GM18873 (cell line): ENCODE data around the gene KCND2.
A peak's percentile ranks its signal among the peaks of the same experiment; 100 is the strongest.

ENCODE experiments used
- ATAC-seq: cut with Tn5 transposase; IDR thresholded peaks from one replicate; pipeline ENCODE4 v1.9.1; 2021; ENCODE audit warnings: mild to moderate bottlenecking, moderate library complexity, moderate number of reproducible peaks; ENCODE audit not compliant: unreplicated experiment, low FRiP score

The KCND2 gene

GRCh38 chr7:120404042-120404441 lies 131.1 kb downstream of the KCND2 start:
- peak; percentile 82 for ATAC-seq

DNA sequence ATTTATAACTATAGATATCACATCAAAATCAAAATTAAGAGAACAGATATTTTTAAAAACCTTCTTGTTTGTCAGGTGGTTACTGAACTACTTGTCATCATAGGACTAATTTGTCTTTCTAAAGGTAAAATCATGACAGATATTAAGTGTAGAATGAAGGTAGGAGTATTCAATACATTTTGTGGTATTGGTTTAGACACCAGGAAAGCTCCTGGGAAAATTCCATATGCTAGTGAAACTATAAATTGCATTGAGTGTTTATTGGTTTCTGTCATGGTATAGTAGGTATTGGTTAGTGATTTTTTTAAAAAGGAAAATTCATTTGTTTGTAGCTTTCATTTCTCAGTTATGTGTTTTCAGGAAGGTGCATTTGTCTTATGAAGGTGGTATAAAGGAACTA lies 132.7 kb downstream of the KCND2 start:
- no peak for ATAC-seq

GRCh38 chr7:120407010-120407409 lies 134.0 kb downstream of the KCND2 start:
- ATAC-seq: no peak

DNA sequence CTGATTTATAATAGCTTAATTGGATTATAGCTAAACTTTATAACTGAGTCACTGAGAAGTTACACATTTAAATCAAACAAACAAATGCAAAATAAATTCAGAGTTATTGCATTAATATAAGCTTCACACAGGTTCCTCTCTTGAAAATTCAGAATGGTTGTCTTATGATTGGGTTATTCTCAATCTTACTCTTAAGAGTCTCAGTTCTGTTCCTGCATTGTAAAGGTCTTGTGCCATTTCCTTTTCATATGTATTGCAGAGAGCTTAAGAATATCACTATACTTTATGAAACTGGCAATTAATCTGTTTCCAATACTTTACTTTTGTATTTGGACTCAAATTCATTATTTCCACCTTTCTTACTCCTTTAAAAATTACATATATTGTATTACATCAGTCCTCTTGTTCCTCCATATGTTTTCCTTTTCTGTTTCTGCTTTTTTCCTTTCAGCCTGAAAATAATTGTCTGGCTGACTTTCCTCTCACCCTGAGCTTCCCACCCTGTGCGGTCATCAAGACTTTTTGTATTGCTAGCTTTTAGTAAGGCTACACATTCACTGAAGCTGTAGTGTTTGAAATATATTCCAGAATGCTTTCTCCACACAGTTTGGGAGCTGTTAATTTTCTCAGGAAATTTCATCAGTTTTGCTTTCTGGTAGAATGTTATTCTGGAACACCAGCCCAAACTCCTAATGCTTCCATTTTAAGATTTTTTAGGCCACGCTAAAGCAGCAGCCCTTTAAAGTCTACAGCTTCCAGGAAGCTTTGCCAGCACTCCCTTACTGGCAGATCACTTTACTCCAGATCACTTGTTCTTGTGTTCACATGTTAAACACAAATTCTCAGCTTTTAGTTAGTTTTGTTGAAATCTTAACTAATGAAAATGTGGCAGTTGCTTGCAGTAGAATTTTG lies 139.4 kb downstream of the KCND2 start:
- peak; percentile 83 for ATAC-seq

DNA sequence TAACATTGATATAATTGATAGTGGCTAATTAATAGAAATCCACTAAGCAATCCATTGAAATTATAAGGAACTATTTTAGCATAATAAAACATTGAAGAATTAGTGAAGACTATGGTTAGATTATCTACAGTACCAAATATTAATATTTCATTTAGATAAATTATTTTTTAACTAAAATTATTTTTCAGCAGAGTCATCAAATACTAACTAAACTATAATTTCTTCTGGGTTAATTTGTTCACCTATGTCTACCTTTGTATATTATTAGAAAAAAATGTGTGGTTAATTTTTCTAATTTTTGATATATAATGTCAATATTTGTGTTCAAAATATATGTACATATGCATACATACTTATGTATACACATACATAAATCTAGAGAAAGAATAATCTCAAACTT lies 140.2 kb downstream of the KCND2 start:
- no peak for ATAC-seq

DNA sequence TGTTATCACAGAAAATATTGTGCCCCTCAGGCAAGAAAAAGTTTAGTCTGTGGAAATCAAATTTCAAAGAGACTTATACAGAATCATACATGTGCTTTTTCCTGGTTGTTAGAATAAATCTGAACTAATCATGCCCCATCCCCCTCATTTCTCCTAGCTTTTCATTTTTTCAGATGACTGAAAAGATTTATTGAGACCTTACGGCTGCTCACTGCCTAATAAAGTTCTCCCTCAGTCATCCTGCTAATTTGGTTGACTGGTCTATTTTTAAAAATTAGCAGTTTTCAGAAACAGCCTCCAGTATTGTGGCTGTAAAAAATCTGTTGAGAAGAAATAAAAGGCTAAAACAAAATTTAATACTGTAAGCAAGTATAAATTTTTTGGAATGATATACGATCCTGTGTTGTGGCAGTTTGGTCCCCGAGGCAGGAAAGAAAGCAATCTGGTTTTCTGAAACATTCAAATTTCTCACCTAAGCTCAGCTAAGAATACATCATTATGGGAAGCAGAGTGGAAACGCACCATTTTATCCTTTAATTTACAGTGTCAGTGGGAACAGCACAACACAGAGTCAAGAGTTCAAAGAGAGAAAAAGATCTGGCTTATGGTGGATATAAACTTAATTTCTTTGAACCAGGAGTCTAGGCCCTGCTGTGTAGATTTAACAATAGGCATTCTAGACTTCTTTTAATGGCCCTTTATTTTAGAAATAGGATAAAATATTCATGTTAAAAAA lies 144.4 kb downstream of the KCND2 start:
- no peak for ATAC-seq

GRCh38 chr7:120421151-120421651 lies 148.2 kb downstream of the KCND2 start:
- peak; percentile 96 for ATAC-seq

DNA sequence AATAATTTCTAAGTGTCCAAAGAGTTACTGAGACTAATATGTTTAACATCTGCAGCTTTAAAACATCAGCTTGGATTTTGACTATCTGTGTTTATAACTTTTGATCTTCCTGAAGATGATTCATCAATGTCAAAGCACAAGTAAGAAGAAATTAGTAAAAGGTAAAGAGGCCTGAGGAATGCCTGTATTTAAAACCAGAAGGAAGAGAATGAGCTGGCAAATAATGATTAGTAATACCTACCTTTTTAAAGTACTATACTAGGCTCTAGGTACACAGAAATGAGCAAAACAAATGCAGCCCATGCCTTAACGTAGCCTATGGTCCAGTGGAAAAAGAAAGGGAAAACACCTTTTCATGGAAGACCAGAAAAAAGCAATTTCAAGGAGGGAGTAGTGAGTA lies 158.0 kb downstream of the KCND2 start:
- peak; percentile 55 for ATAC-seq

GRCh38 chr7:120436487-120437060 lies 163.6 kb downstream of the KCND2 start:
- ATAC-seq: no peak

- ATAC-seq: peak; percentile 92
These were observed 168.9 kb downstream of the KCND2 start for GRCh38 chr7:120441850-120442249.

DNA sequence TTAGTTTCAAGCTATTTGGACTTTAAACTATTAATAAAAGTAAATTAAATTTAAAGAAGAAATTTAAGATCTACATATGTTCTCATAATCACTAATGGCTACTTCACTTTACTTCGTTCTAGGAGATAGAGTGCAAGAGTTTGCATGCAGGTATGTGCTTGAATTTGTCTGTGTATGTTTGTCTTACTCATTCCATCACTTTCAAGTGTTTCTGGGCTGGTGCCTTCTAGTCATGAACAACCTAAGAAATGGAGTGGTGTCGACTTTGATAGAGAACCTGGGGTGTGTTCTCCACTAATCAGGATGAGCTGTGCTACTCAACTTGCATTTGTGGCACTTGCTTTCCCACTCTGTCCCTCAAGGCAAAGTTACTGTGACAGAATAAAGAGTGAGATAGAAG lies 169.9 kb downstream of the KCND2 start:
- ATAC-seq: no peak

- no peak for ATAC-seq
These were observed 171.7 kb downstream of the KCND2 start for GRCh38 chr7:120444650-120445049.

DNA sequence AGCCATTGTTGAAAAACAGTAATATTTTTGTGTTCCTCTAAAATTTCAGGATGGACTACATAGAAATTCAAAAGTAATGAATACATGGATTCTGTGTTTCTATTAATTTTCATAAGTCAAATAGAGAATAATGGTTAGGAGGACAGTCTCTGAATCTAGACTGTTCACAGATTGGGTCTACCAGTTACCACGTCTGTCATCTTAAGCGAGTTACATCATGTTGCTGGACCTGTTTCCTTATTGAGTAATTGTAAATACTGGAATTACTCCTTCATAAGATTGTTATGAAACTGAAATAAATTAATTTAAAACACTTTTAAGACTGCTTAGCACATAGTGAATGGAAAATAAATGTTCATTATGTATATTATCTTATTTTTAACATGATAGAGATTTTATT lies 172.3 kb downstream of the KCND2 start:
- ATAC-seq: no peak

GRCh38 chr7:120452665-120453064 lies 179.7 kb downstream of the KCND2 start:
- no peak for ATAC-seq

DNA sequence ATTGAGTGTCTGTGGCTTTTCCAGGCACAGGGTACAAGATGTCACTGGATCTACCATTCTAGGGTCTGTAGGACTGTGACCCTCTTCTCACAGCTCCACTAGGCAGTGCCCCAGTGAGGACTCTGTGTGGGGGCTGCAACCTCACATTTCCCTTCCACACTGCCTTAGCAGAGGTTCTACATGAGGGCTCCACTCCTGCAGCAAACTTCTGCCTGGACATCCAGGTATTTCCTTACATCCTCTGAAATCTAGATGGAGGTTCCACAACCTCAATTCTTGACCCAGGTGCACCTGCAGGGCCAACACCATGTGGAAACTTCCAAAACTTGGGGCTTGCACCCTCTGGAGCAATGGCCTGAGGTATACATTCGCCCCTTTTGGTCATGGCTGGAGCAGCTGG lies 183.7 kb downstream of the KCND2 start:
- no peak for ATAC-seq

DNA sequence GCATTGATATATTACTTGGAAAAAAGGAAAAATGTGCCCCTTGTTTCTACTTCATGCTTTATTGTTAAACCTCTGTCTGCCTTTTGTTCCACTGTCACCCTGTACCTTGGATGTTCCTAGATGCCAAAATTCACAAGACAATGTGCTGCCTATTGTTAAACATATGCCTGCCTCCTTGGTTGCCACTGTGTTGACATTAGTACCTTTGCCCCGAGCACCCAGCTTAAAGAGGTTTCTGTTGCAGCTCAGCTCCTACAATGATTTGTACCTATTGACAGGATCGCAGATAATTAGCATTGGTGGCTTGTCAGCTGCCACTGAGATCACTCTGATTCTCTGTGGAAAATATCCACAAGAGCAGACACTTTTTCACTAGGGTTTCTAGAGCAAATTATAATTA lies 188.0 kb downstream of the KCND2 start:
- no peak for ATAC-seq

DNA sequence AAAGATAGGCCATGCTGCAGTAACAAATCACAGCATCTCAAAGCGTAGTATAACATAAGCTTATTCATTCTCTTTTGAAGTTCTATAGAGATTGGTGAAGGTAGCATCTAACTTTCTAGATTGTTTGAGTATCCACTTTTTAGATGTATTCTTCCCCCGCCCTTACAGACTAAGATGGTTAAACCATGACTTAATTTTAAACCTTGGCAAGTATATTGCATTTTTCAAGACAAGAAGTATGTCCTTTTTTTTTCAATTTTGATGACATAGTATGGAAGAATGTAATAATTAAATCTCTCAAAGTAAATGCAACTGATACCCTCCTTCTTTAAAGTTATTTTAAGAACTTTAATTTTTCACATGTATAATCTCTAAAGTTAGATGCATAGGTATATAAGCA lies 190.0 kb downstream of the KCND2 start:
- no peak for ATAC-seq

DNA sequence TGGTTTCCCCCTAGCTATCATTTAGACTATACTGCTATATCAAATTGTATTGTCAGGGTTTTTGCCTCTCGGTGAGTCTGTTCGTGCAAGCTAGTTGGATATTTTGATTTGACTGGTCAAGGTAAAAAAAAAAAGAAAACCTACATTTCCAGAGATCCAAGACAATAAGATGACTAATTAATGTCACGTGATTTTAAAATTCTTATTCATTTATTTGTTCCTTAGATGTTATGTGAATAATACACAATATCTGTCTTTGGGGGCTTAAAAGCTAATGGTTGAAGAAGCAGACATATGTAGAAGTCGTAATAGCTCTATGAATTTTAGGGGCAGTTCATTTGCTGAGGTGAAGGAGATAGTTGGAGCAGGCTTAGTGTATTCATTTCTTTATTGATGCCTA lies 191.1 kb downstream of the KCND2 start:
- ATAC-seq: no peak

DNA sequence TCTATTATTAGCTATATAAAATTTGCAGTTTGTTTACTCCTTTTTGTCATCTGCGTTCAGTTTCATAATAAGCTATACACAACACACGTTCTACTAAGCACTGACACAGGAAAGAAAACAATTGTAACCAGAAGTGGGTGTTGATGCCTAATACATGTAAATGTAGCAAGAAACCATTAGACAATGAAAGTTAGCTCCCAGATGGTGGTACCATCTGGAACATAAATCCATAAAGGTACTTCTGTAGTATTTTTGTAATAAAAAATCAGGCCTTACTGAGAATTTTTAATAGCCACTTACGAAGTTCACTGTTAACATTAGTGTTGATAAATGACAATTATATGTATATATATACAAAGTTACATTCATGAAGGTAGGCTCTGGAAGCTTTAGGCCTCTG lies 194.7 kb downstream of the KCND2 start:
- no peak for ATAC-seq

- ATAC-seq: no peak
These were observed 195.6 kb downstream of the KCND2 start for GRCh38 chr7:120468611-120469010.

DNA sequence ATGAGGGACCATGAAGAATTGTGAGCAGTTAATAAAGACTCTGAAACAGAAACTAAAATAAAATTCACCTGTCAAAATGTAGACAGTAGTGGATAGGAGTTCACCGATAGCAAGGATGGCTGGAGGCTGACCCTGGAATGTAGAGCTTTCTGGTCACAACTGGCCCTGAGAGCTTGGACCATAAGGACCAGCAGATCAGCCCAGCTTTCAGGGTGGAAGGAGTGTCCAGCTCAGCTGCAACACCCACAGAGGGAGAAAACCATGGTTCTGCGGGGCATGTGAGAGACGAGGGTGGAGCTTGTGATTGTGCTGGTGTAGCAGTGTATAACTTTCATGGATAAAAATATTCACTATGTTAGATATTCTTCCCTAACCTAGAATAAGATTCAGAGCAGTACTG lies 199.9 kb downstream of the KCND2 start:
- ATAC-seq: no peak
